HepG2 (cell line): Measurements from ENCODE around the gene WDR41. TPM values are rescaled to one million over a fixed set of nuclear protein-coding genes. Genes with fewer than 3 reads are reported as not detected.

Experiments used
- AGO2 ChIP-seq: fragments of 200-400 bp; formaldehyde crosslinking; optimal IDR thresholded peaks from 2 replicates; pipeline ENCODE3; 2017; ENCODE audit warnings: mild to moderate bottlenecking, low read depth, low read length, moderate library complexity
- MAFF ChIP-seq: IDR thresholded peaks from 2 replicates; pipeline ENCODE4 v1.6.1; 2011; ENCODE audit warnings: low read depth, low read length, improper control_type of control experiment
- MAFG ChIP-seq: sonication (generic); formaldehyde crosslinking; IDR thresholded peaks from 2 replicates; pipeline ENCODE4 v1.5.1; 2020; ENCODE audit warnings: mild to moderate bottlenecking, missing genetic modification reagents
- MED8 ChIP-seq: sonication (generic); formaldehyde crosslinking; IDR thresholded peaks from 2 replicates; pipeline ENCODE4 v1.8.1; 2023; ENCODE audit warnings: mild to moderate bottlenecking, missing genetic modification reagents; ENCODE audit not compliant: insufficient replicate concordance
- MXD3 ChIP-seq: IDR thresholded peaks from 2 replicates; pipeline ENCODE4 v1.6.1; 2016; ENCODE audit warnings: mild to moderate bottlenecking, missing biosample characterization, missing genetic modification reagents
- NFYB ChIP-seq: sonication (generic); formaldehyde crosslinking; IDR thresholded peaks from 2 replicates; pipeline ENCODE4 v1.4.0; 2020; ENCODE audit warnings: missing genetic modification reagents
- PAXIP1 ChIP-seq: sonication (generic); formaldehyde crosslinking; conservative IDR thresholded peaks from 2 replicates; pipeline ENCODE4 v1.4.0; 2020; ENCODE audit warnings: mild to moderate bottlenecking, missing genetic modification reagents, moderate library complexity
- SP5 ChIP-seq: IDR thresholded peaks from 2 replicates; pipeline ENCODE4 v1.6.1; 2016; ENCODE audit warnings: low read depth, borderline replicate concordance
- TFDP2 ChIP-seq: sonication (generic); formaldehyde crosslinking; IDR thresholded peaks from 2 replicates; pipeline ENCODE4 v1.4.0; 2020; ENCODE audit warnings: missing genetic modification reagents
- ZNF12 ChIP-seq: sonication (generic); formaldehyde crosslinking; IDR thresholded peaks from 2 replicates; pipeline ENCODE4 v1.5.0; 2020; ENCODE audit warnings: missing genetic modification reagents
- ZNF441 ChIP-seq: sonication (generic); formaldehyde crosslinking; IDR thresholded peaks from 2 replicates; pipeline ENCODE4 v1.7.0; 2021; ENCODE audit warnings: missing genetic modification reagents, borderline replicate concordance
- ZNF543 ChIP-seq: sonication (generic); formaldehyde crosslinking; IDR thresholded peaks from 2 replicates; pipeline ENCODE4 v1.4.0; 2020; ENCODE audit warnings: mild to moderate bottlenecking, missing genetic modification reagents
- ZNF605 ChIP-seq: sonication (generic); formaldehyde crosslinking; IDR thresholded peaks from 2 replicates; pipeline ENCODE4 v1.8.0; 2022; ENCODE audit warnings: mild to moderate bottlenecking, missing genetic modification reagents
- ZNF678 ChIP-seq: sonication (generic); formaldehyde crosslinking; IDR thresholded peaks from 2 replicates; pipeline ENCODE4 v1.4.0; 2020; ENCODE audit warnings: mild to moderate bottlenecking, missing genetic modification reagents
- ZNF816 ChIP-seq: sonication (generic); formaldehyde crosslinking; IDR thresholded peaks from 2 replicates; pipeline ENCODE4 v1.8.0; 2022; ENCODE audit warnings: missing genetic modification reagents, mild to moderate bottlenecking, borderline replicate concordance
- polyA plus RNA-seq, 8 experiments: library from polyadenylated mRNA; depleted of rRNA in 3 of 8; stranded (reverse) in 7 of 8; unstranded in 1 of 8; fragments of >200 nt; fragmentation: Illumina TruSeq in 4 of 8; extraction: Trizol in 4 of 8; gene quantifications; 2 replicates each; pipeline versions ENCODE4 v1.2.1 to v1.2.3, GENCODE V29; 2011 to 2016; ENCODE audit warnings: low read depth in 4 of 8, missing spikeins in 1 of 8, mixed read lengths in 1 of 8; ENCODE audit not compliant: insufficient read depth in 1 of 8
- total RNA-seq, 5 experiments: library from RNA; depleted of rRNA; stranded (reverse); fragments of >200 nt; fragmentation: Illumina TruSeq; extraction: Trizol; gene quantifications; 2 replicates each; pipeline ENCODE4 v1.2.3, GENCODE V29; 2016; ENCODE audit warnings: low read depth in 1 of 5
- TF ChIP-seq, protein P1 (sequence below): sonication (generic); formaldehyde crosslinking; IDR thresholded peaks from 2 replicates; pipeline ENCODE4 v1.4.0; 2020; ENCODE audit warnings: missing genetic modification reagents, borderline replicate concordance
- TF ChIP-seq, protein P2 (sequence below): sonication (generic); formaldehyde crosslinking; conservative IDR thresholded peaks from 2 replicates; pipeline ENCODE4 v1.8.0; 2022; ENCODE audit warnings: missing genetic modification reagents
- TF ChIP-seq, protein P3 (sequence below): sonication (generic); formaldehyde crosslinking; IDR thresholded peaks from 2 replicates; pipeline ENCODE4 v1.8.0; 2022; ENCODE audit warnings: mild to moderate bottlenecking, missing genetic modification reagents, moderate library complexity

WDR41 gene
- total and polyA plus RNA-seq, 2 of the 13 experiments (the other 11 are each of a cell fraction or from before 2014, with no cell fraction given): 18.9 to 39.3 TPM

GRCh38 chr5:77491783-77492652 lies at the start of gene WDR41 (continued):
- no peak; the same call in none of the 2 replicates for TF ChIP-seq SP5 (CRISPR knock-in tag)
- TF ChIP-seq MAFG (CRISPR knock-in tag): no peak
- TF ChIP-seq, protein P1, sequence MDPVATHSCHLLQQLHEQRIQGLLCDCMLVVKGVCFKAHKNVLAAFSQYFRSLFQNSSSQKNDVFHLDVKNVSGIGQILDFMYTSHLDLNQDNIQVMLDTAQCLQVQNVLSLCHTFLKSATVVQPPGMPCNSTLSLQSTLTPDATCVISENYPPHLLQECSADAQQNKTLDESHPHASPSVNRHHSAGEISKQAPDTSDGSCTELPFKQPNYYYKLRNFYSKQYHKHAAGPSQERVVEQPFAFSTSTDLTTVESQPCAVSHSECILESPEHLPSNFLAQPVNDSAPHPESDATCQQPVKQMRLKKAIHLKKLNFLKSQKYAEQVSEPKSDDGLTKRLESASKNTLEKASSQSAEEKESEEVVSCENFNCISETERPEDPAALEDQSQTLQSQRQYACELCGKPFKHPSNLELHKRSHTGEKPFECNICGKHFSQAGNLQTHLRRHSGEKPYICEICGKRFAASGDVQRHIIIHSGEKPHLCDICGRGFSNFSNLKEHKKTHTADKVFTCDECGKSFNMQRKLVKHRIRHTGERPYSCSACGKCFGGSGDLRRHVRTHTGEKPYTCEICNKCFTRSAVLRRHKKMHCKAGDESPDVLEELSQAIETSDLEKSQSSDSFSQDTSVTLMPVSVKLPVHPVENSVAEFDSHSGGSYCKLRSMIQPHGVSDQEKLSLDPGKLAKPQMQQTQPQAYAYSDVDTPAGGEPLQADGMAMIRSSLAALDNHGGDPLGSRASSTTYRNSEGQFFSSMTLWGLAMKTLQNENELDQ (CRISPR knock-in tag): no peak
- peak; percentile 86 for TF ChIP-seq AGO2
- peak; percentile 89 for TF ChIP-seq ZNF441 (CRISPR knock-in tag)
- 0 out of 2 replicates have a peak, but pooled peaks have one; percentile 28 for TF ChIP-seq ZNF543
- TF ChIP-seq PAXIP1 (CRISPR knock-in tag): peak; percentile 46
- peak; percentile 72; the same call in 1 of the 2 replicates for TF ChIP-seq ZNF816 (CRISPR knock-in tag)
- TF ChIP-seq MAFF: no peak
- TF ChIP-seq, protein P2, sequence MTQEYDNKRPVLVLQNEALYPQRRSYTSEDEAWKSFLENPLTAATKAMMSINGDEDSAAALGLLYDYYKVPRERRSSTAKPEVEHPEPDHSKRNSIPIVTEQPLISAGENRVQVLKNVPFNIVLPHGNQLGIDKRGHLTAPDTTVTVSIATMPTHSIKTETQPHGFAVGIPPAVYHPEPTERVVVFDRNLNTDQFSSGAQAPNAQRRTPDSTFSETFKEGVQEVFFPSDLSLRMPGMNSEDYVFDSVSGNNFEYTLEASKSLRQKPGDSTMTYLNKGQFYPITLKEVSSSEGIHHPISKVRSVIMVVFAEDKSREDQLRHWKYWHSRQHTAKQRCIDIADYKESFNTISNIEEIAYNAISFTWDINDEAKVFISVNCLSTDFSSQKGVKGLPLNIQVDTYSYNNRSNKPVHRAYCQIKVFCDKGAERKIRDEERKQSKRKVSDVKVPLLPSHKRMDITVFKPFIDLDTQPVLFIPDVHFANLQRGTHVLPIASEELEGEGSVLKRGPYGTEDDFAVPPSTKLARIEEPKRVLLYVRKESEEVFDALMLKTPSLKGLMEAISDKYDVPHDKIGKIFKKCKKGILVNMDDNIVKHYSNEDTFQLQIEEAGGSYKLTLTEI (CRISPR knock-in tag): no peak
- TF ChIP-seq MXD3: peak; percentile 79; the same call in 1 of the 2 replicates
- no peak; the same call in 1 of the 2 replicates for TF ChIP-seq ZNF12 (CRISPR knock-in tag)
- TF ChIP-seq MED8 (CRISPR knock-in tag): no peak
- peak; percentile 65 for TF ChIP-seq ZNF605 (CRISPR knock-in tag)
- TF ChIP-seq NFYB (CRISPR knock-in tag): no peak
- TF ChIP-seq, protein P3, sequence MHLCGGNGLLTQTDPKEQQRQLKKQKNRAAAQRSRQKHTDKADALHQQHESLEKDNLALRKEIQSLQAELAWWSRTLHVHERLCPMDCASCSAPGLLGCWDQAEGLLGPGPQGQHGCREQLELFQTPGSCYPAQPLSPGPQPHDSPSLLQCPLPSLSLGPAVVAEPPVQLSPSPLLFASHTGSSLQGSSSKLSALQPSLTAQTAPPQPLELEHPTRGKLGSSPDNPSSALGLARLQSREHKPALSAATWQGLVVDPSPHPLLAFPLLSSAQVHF (CRISPR knock-in tag): no peak
- TF ChIP-seq ZNF678: peak; percentile 76; the same call in 1 of the 2 replicates
- peak; percentile 81 for TF ChIP-seq TFDP2 (CRISPR knock-in tag)
